ENCODE results near the gene GPN1. TPM values are rescaled to one million over a fixed set of nuclear protein-coding genes. Genes with fewer than 3 reads are reported as not detected.
"Not testable (repeated sequence)": the region's sequence is repeated elsewhere in the genome, so short reads cannot be mapped to it uniquely, and the experiment has no call there.

GPN1 gene
- total RNA-seq, 1 experiment from 2014 or later: 35.9 TPM

DNA sequence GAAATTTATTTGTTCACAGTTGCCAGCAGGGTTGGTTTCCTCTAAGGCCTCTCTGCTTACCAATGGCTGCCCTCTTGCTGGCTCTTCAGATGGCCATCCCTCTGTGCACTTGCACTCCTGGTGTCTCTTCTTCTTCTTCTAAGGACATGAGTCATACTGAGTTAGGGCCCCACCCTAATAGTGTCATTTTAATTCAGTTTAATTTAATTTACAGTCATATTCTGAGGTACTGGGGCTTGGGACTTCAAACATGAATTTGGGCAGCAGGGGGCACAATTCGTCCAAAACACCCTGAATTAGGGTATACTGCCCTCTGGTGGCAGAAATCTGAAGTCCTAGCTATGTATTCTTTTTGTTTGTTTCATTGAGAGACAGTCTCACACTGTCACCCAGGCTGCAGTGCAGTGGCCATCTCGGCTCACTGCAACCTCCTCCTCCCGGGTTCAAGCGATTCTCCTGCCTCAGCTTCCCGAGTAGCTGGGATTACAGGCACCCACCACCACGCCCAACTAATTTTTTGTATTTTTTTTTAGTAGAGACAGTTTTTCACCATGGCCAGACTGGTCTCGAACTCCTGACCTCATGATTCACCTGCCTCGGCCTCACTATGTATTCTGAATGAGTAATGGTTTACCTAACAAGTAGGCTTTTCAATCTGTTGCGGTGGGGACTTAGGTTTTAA, 54.7 kb downstream of the GPN1 start:
- Mint-ChIP-seq H3K9me3 (no peaks in the 10 kb centered on the region), H3K36me3 (peaks cover 22% of the 10 kb centered on the region), H3K27me3 (ENCODE audit: low read depth) (no peaks in the 10 kb centered on the region), H3K4me1 (no peaks in the 10 kb centered on the region), H3K27ac (no peak overlapping the region; the same call in 1 of the 2 replicates), H3K4me3 (no peak overlapping the region)
- no peak for TF ChIP-seq NFATC4 (CRISPR knock-in tag; IDR thresholded peaks at IDR 0.05)
- TF ChIP-seq ZNF671 (CRISPR knock-in tag; IDR thresholded peaks at IDR 0.05): no peak
- no peak for TF ChIP-seq CREM (CRISPR knock-in tag; IDR thresholded peaks at IDR 0.05)
- TF ChIP-seq ZNF396 (CRISPR knock-in tag; IDR thresholded peaks at IDR 0.05; ENCODE audit: borderline replicate concordance): no peak
- TF ChIP-seq ZNF423 (CRISPR knock-in tag; IDR thresholded peaks at IDR 0.05): no peak
- no peak for TF ChIP-seq RORB (CRISPR knock-in tag; IDR thresholded peaks at IDR 0.05)
- TF ChIP-seq, protein P1, sequence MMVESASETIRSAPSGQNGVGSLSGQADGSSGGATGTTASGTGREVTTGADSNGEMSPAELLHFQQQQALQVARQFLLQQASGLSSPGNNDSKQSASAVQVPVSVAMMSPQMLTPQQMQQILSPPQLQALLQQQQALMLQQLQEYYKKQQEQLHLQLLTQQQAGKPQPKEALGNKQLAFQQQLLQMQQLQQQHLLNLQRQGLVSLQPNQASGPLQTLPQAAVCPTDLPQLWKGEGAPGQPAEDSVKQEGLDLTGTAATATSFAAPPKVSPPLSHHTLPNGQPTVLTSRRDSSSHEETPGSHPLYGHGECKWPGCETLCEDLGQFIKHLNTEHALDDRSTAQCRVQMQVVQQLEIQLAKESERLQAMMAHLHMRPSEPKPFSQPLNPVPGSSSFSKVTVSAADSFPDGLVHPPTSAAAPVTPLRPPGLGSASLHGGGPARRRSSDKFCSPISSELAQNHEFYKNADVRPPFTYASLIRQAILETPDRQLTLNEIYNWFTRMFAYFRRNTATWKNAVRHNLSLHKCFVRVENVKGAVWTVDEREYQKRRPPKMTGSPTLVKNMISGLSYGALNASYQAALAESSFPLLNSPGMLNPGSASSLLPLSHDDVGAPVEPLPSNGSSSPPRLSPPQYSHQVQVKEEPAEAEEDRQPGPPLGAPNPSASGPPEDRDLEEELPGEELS (CRISPR knock-in tag; IDR thresholded peaks at IDR 0.05): no peak
- TF ChIP-seq SOX15 (CRISPR knock-in tag; IDR thresholded peaks at IDR 0.05): no peak
- TF ChIP-seq, protein P2, sequence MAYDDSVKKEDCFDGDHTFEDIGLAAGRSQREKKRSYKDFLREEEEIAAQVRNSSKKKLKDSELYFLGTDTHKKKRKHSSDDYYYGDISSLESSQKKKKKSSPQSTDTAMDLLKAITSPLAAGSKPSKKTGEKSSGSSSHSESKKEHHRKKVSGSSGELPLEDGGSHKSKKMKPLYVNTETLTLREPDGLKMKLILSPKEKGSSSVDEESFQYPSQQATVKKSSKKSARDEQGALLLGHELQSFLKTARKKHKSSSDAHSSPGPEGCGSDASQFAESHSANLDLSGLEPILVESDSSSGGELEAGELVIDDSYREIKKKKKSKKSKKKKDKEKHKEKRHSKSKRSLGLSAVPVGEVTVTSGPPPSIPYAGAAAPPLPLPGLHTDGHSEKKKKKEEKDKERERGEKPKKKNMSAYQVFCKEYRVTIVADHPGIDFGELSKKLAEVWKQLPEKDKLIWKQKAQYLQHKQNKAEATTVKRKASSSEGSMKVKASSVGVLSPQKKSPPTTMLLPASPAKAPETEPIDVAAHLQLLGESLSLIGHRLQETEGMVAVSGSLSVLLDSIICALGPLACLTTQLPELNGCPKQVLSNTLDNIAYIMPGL (CRISPR knock-in tag; IDR thresholded peaks at IDR 0.05): peak; percentile 45; the same call in 1 of the 2 replicates
- TF ChIP-seq, protein P3, sequence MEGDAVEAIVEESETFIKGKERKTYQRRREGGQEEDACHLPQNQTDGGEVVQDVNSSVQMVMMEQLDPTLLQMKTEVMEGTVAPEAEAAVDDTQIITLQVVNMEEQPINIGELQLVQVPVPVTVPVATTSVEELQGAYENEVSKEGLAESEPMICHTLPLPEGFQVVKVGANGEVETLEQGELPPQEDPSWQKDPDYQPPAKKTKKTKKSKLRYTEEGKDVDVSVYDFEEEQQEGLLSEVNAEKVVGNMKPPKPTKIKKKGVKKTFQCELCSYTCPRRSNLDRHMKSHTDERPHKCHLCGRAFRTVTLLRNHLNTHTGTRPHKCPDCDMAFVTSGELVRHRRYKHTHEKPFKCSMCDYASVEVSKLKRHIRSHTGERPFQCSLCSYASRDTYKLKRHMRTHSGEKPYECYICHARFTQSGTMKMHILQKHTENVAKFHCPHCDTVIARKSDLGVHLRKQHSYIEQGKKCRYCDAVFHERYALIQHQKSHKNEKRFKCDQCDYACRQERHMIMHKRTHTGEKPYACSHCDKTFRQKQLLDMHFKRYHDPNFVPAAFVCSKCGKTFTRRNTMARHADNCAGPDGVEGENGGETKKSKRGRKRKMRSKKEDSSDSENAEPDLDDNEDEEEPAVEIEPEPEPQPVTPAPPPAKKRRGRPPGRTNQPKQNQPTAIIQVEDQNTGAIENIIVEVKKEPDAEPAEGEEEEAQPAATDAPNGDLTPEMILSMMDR (IDR thresholded peaks at IDR 0.05): peak; percentile 98
- TF ChIP-seq, protein P4, sequence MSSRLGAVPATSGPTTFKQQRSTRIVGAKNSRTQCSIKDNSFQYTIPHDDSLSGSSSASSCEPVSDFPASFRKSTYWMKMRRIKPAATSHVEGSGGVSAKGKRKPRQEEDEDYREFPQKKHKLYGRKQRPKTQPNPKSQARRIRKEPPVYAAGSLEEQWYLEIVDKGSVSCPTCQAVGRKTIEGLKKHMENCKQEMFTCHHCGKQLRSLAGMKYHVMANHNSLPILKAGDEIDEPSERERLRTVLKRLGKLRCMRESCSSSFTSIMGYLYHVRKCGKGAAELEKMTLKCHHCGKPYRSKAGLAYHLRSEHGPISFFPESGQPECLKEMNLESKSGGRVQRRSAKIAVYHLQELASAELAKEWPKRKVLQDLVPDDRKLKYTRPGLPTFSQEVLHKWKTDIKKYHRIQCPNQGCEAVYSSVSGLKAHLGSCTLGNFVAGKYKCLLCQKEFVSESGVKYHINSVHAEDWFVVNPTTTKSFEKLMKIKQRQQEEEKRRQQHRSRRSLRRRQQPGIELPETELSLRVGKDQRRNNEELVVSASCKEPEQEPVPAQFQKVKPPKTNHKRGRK (CRISPR knock-in tag; IDR thresholded peaks at IDR 0.05; ENCODE audit: borderline replicate concordance): no peak
- no peak for TF ChIP-seq ZNF219 (CRISPR knock-in tag; IDR thresholded peaks at IDR 0.05; ENCODE audit: borderline replicate concordance)
- peak; percentile 43; the same call in 1 of the 2 replicates for TF ChIP-seq TEAD1 (CRISPR knock-in tag; IDR thresholded peaks at IDR 0.05)
- TF ChIP-seq FOXK1 (CRISPR knock-in tag; IDR thresholded peaks at IDR 0.05): no peak
- POLR2A ChIA-PET: interaction anchor here (0.6 kb wide), 1 partner anchor 382 kb away, joined by 3 read pairs; no protein-coding TSS in a partner anchor
- DNase-seq (ENCODE audit: low spot score): peak; percentile 84
- peak; percentile 95 for ATAC-seq
- CTCF ChIA-PET: interaction anchor here (0.5 to 2.7 kb wide), 73 partner anchors 8 to 1248 kb away, joined by 3 to 27 read pairs (median 4); partner anchors contain the start of genes BABAM2, CCDC121, GPN1 and NRBP1

DNA sequence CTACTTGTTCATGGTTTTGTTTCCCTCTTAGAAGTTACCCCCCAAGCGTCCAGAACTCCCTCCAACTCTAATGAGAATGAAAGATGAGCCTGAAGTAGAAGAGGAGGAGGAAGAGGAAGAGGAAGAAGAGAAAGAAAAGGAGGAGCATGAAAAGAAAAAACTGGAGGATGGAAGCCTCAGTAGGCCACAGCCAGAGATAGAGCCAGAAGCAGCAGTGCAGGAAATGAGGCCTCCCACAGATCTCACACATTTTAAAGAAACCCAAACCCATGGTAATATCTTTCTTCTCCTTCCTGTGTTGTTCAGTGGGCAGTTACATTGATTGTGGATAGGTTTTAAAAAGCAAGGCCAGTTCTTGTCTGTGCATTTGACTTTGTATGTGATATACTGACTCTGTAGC, 56.2 kb downstream of the GPN1 start:
- DNase-seq (ENCODE audit: low spot score); H3K27me3 Mint-ChIP-seq (ENCODE audit: low read depth); H3K9me3 Mint-ChIP-seq; CTCF ChIA-PET; H3K4me1 Mint-ChIP-seq; H3K27ac Mint-ChIP-seq; POLR2A ChIA-PET; H3K4me3 Mint-ChIP-seq; ATAC-seq: not testable (repeated sequence)
- peaks cover 18% of the 10 kb centered on the region for H3K36me3 Mint-ChIP-seq

DNA sequence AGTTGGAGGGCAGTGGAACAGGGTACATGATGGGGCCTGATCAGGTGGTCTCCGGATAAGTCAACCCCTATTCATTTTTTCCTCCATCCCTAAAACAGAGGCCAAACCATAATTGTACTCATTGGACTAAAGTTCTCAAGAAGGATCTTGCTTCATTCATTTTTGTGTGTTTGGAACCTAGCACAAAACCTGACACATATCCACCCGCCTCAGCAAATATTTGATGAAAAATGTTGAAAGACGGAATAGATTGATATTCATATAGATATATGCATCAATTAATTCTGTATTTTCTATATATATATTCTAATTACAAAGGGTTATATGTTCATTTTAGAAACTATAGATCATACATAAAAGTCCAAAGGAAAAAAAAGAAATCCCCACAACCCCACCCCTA, 56.7 kb downstream of the GPN1 start:
- H3K36me3 Mint-ChIP-seq: peaks cover 18% of the 10 kb centered on the region

More for the DNA sequence above, 56.7 kb downstream of the GPN1 start:
- Mint-ChIP-seq H3K4me1 (no peaks in the 10 kb centered on the region), H3K27me3 (ENCODE audit: low read depth) (no peaks in the 10 kb centered on the region), H3K4me3 (no peak overlapping the region), H3K9me3 (no peaks in the 10 kb centered on the region), H3K27ac (no peak overlapping the region)
- ChIA-PET CTCF (no interaction called here), POLR2A (no interaction called here)
- no peak for DNase-seq (ENCODE audit: low spot score)
- ATAC-seq: no peak
- TF ChIP-seq, protein P5, sequence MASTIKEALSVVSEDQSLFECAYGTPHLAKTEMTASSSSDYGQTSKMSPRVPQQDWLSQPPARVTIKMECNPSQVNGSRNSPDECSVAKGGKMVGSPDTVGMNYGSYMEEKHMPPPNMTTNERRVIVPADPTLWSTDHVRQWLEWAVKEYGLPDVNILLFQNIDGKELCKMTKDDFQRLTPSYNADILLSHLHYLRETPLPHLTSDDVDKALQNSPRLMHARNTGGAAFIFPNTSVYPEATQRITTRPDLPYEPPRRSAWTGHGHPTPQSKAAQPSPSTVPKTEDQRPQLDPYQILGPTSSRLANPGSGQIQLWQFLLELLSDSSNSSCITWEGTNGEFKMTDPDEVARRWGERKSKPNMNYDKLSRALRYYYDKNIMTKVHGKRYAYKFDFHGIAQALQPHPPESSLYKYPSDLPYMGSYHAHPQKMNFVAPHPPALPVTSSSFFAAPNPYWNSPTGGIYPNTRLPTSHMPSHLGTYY (CRISPR knock-in tag; IDR thresholded peaks at IDR 0.05): no peak
- TF ChIP-seq, protein P6, sequence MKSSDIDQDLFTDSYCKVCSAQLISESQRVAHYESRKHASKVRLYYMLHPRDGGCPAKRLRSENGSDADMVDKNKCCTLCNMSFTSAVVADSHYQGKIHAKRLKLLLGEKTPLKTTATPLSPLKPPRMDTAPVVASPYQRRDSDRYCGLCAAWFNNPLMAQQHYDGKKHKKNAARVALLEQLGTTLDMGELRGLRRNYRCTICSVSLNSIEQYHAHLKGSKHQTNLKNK (CRISPR knock-in tag; IDR thresholded peaks at IDR 0.05): no peak
- TF ChIP-seq TEAD1 (CRISPR knock-in tag; IDR thresholded peaks at IDR 0.05) (no peak), FOXP1 (CRISPR knock-in tag; IDR thresholded peaks at IDR 0.05; ENCODE audit: borderline replicate concordance) (no peak)
